OCI-LY3 (cell line): ENCODE results near the gene CCDC187.

Source experiments
- H2AFZ ChIP-seq: fragments of 200-600, 300-600 bp; shearing (Covaris generic); 2 replicates; pipeline ENCODE4 v1.6.0; 2014; ENCODE audit warnings: antibody characterized with exemption, low read depth, low read length
- H3K27ac ChIP-seq: fragments of 200-600, 300-600 bp; sonication (generic); 2 replicates; pipeline ENCODE4 v1.5.1; 2014; ENCODE audit warnings: mild to moderate bottlenecking, low read length, moderate library complexity, mixed read lengths
- H3K27me3 ChIP-seq: fragments of 200-600, 300-600 bp; sonication (generic); 2 replicates; pipeline ENCODE4 v1.6.1; 2014; ENCODE audit warnings: low read depth, low read length, mixed read lengths
- H3K36me3 ChIP-seq: fragments of 200-600, 300-600 bp; sonication (generic); replicated peaks from 2 replicates; pipeline ENCODE3; 2014; ENCODE audit warnings: low read depth, low read length, mixed read lengths
- H3K4me1 ChIP-seq: fragments of 300-600, 200-600 bp; sonication (generic); 2 replicates; pipeline ENCODE4 v1.6.1; 2014; ENCODE audit warnings: low read length, mixed read lengths
- H3K4me2 ChIP-seq: fragments of 200-600, 300-600 bp; sonication (generic); 2 replicates; pipeline ENCODE4 v1.6.1; 2014; ENCODE audit warnings: low read length, mixed read lengths
- H3K4me3 ChIP-seq: fragments of 300-600, 200-600 bp; sonication (generic); 2 replicates; pipeline ENCODE4 v1.5.1; 2014; ENCODE audit warnings: antibody characterized with exemption, mild to moderate bottlenecking, low read length, moderate library complexity
- H3K79me2 ChIP-seq: fragments of 300-600, 200-600 bp; shearing (Covaris generic); 2 replicates; pipeline ENCODE4 v1.6.1; 2014; ENCODE audit warnings: mild to moderate bottlenecking, low read length, mixed read lengths
- H3K9ac ChIP-seq: fragments of 300-600, 200-600 bp; shearing (Covaris generic); 2 replicates; pipeline ENCODE4 v1.6.0; 2014; ENCODE audit warnings: mild to moderate bottlenecking, low read length, moderate library complexity
- H3K9me3 ChIP-seq: fragments of 200-600, 300-600 bp; shearing (Covaris generic); 2 replicates; pipeline ENCODE4 v1.6.1; 2014; ENCODE audit warnings: low read length, mixed read lengths; ENCODE audit not compliant: insufficient read depth
- H4K20me1 ChIP-seq: fragments of 200-600, 300-600 bp; sonication (generic); 2 replicates; pipeline ENCODE4 v1.6.1; 2016; ENCODE audit warnings: low read length, mixed read lengths; ENCODE audit not compliant: insufficient read depth
- EZH2phosphoT487 ChIP-seq: fragments of 200-600 bp; shearing (Covaris generic); IDR thresholded peaks from 2 replicates; pipeline ENCODE4 v1.6.1; 2018; ENCODE audit warnings: antibody characterized with exemption, mixed run types, low read depth
- TF ChIP-seq, protein P1 (sequence below): fragments of 200-600, 300-600 bp; sonication (generic); IDR thresholded peaks from 2 replicates; pipeline ENCODE4 v1.5.1; 2014; ENCODE audit warnings: antibody characterized with exemption, low read length, low read depth

CCDC187 gene

DNA sequence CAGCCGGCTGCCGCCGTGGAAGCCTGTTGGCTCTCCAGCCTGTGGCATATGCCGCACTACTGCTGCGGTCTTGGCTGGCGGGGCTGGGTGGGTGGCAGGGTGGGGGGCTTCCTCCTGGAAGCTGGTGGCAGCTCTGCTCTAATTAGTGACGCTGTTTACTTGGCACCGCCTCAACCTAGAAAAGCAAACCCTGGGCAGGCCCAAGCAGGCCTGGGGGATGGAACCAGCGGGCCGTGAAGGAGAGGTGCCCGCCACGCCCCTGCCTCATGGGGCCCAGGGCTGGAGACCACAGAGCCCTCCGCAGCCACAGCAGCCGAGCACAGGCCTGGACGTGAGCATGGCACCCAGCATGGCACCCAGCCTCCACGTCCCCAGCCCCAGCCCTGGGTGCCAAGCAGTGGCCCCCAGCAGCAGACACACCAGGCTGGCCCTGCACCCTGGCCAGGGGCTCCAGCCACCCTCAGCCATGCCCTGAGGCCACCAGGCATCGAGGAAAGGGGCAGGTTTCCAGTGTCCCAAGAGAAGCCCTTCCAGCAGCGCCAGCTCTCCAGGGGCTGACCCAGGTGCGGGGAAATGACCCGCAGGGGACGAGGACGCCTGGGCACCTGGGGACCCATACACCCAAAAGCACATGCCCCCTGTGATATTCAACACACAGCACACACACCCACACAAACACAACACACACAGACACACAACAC lies 5.4 kb upstream of the CCDC187 start:
- no peaks in the 10 kb centered on the region for H3K36me3 ChIP-seq
- peaks cover 10% of the 10 kb centered on the region for H3K4me1 ChIP-seq
- H3K4me3 ChIP-seq = no peak overlapping the region
- no peaks in the 10 kb centered on the region for H4K20me1 ChIP-seq
- H3K27ac ChIP-seq = no peak overlapping the region
- no peaks in the 10 kb centered on the region for H3K79me2 ChIP-seq
- H2AFZ ChIP-seq = no peak overlapping the region
- peaks cover 10% of the 10 kb centered on the region for H3K27me3 ChIP-seq
- no peak for TF ChIP-seq EZH2phosphoT487
- TF ChIP-seq, protein P1, sequence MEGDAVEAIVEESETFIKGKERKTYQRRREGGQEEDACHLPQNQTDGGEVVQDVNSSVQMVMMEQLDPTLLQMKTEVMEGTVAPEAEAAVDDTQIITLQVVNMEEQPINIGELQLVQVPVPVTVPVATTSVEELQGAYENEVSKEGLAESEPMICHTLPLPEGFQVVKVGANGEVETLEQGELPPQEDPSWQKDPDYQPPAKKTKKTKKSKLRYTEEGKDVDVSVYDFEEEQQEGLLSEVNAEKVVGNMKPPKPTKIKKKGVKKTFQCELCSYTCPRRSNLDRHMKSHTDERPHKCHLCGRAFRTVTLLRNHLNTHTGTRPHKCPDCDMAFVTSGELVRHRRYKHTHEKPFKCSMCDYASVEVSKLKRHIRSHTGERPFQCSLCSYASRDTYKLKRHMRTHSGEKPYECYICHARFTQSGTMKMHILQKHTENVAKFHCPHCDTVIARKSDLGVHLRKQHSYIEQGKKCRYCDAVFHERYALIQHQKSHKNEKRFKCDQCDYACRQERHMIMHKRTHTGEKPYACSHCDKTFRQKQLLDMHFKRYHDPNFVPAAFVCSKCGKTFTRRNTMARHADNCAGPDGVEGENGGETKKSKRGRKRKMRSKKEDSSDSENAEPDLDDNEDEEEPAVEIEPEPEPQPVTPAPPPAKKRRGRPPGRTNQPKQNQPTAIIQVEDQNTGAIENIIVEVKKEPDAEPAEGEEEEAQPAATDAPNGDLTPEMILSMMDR = no peak
- H3K4me2 ChIP-seq = no peak overlapping the region
- H3K9ac ChIP-seq = no peak overlapping the region
- H3K9me3 ChIP-seq = peaks cover 7% of the 10 kb centered on the region; the same call in 1 of the 2 replicates

DNA sequence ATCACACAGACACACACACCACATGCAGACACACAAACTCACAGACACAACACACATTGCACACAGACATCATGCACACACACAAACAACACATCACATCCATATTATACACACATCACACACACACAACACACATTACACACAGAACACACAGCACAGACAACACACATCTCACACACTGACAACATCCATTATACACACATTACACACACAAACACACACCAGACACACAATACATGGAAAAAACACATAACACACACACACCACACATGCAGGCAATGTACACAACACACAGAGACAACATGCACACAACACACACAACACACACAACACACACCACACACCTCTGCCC lies 4.8 kb upstream of the CCDC187 start:
- Histone ChIP-seq H4K20me1 (no peaks in the 10 kb centered on the region), H3K27me3 (peaks cover 10% of the 10 kb centered on the region), H3K4me2 (no peak overlapping the region), H3K9ac (no peak overlapping the region), H3K79me2 (no peaks in the 10 kb centered on the region), H3K4me1 (peaks cover 10% of the 10 kb centered on the region), H2AFZ (no peak overlapping the region), H3K4me3 (no peak overlapping the region), H3K9me3 (peaks cover 7% of the 10 kb centered on the region; the same call in 1 of the 2 replicates), H3K36me3 (no peaks in the 10 kb centered on the region), H3K27ac (no peak overlapping the region)
- TF ChIP-seq, protein P1 = no peak
- no peak for TF ChIP-seq EZH2phosphoT487

GRCh38 chr9:136308006-136308701 lies 4.3 kb upstream of the CCDC187 start:
- TF ChIP-seq EZH2phosphoT487 = no peak
- TF ChIP-seq, protein P1 = no peak
- Histone ChIP-seq H2AFZ (no peak overlapping the region), H4K20me1 (no peaks in the 10 kb centered on the region), H3K79me2 (no peaks in the 10 kb centered on the region), H3K9ac (no peak overlapping the region), H3K9me3 (peaks cover 7% of the 10 kb centered on the region; the same call in 1 of the 2 replicates), H3K27me3 (peaks cover 10% of the 10 kb centered on the region), H3K36me3 (no peaks in the 10 kb centered on the region), H3K27ac (no peak overlapping the region), H3K4me2 (peak overlapping the region; percentile 30; the same call in 1 of the 2 replicates), H3K4me3 (no peak overlapping the region), H3K4me1 (peaks cover 10% of the 10 kb centered on the region)

- Histone ChIP-seq H3K27me3 (peaks cover 10% of the 10 kb centered on the region), H3K27ac (no peak overlapping the region), H3K79me2 (no peaks in the 10 kb centered on the region), H3K4me2 (peak overlapping the region; percentile 30), H3K36me3 (no peaks in the 10 kb centered on the region), H3K9ac (no peak overlapping the region), H3K9me3 (peaks cover 7% of the 10 kb centered on the region; the same call in 1 of the 2 replicates), H3K4me1 (peaks cover 10% of the 10 kb centered on the region), H3K4me3 (peak overlapping the region; percentile 38), H4K20me1 (no peaks in the 10 kb centered on the region), H2AFZ (peak overlapping the region; percentile 16; the same call in 1 of the 2 replicates)
- TF ChIP-seq EZH2phosphoT487 = no peak
- TF ChIP-seq, protein P1 = no peak
Measured at GRCh38 chr9:136307215-136307750, 3.4 kb upstream of the CCDC187 start.
